Measurements from ENCODE around the gene TNNC2. TPM values are rescaled to one million over a fixed set of nuclear protein-coding genes. Genes with fewer than 3 reads are reported as not detected.

The TNNC2 gene
- 1.0 and 2.2 TPM in 2 replicates for total RNA-seq

DNA sequence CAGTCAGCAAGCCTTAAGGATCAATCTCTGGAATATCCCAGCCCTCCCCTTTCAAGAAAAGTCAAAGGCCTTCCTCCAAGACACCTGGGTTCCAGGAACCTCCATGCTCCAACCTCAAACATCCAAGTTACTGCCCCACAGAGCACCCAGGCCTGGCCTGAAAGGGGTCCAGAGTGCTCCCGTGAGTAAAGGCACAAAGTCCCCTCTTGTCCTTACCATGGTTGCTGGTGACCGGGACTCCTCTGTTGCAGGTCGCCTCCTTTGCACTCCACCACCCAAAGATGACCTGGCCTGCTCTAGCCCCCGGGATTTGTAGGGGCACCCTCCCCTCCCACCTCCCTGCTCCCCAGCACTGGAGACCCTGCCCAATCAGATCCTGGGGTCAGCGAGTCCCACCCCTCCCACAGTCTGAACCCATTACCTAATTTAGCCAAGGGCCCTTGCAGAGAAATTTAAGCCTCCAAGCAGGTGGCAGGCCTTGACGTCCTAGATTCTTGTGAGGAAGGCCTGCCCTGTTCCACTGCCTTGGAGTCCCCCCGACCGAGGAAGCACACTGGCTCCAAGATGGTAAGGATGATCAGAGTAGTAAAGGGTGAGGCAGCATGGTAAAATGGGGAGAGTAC lies at the start of gene TNNC2:
Gene TNNC2 (minus strand): TSS at position 283 of the 623 bp plus-strand sequence. CDS start 64 bp downstream, at position 219.

GRCh38 chr20:45857114-45857881 lies 30.2 kb upstream of the TNNC2 start, which contains the start of the genes ACOT8 and ZSWIM3:
TSS of gene ACOT8 (minus strand) at chr20:45857392. CDS start at chr20:45857315, 77 bp downstream.
TSS of gene ZSWIM3 (plus strand) at chr20:45857614. CDS start at chr20:45857826, 212 bp downstream.

DNA sequence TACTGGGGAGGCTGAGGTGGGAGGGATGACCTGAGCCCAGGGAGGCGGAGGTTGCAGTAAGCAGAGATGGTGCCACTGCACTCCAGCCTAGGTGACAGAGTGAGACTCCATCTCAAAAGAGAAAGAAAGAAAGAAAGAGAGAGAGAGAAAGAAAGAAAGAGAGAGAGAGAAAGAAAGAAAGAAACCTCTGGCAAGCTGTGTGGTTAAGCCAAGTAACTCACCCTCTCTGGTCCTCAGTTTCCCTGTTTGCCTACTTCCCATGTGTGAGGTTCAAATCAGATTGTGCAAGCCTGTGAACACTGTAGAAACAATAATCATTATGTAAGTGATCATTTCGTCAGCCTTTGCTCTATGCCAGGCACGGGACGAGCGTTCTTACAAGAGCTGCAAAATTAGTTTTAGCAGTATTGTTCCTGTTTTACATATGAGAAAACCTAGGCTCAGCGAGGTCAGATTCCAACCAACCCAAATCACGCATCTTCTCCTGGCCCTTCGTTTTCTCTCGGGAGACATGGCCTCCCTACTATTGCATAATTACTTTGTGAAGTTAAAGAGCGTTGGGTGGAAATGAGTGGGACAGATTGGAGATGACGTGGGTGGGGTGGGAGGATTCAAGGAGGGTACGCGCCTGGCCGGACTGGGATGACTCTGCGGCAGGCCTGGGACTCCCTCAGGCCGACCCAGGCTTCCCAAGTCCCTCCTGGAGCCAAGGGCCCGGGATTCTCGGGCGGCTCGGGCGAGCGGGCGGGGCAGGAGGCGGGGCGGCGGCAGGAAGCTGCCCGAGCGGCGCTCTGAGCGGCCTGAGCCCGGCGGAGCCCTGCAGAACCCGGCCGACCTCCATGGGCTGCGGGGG lies 6.1 kb upstream of the TNNC2 start, which contains the start of gene SNX21:
Gene SNX21 (plus strand): TSS at position 770 of the 853 bp plus-strand sequence. CDS start 121 bp downstream, outside the sequence.

GRCh38 chr20:45812157-45813005 lies 14.7 kb downstream of the TNNC2 start, which contains the start of gene UBE2C:
TSS of gene UBE2C (plus strand) at chr20:45812644. CDS start at chr20:45812696, 52 bp downstream.

Other genes with a start within 250 kb of the TNNC2 start
- gene WFDC8, start 248.0 kb downstream of the TNNC2 start, total RNA-seq, result not detected in 2 replicates
- not detected in 2 replicates for gene WFDC10A, start 197.6 kb downstream of the TNNC2 start, total RNA-seq
- gene WFDC9, start 196.0 kb downstream of the TNNC2 start, total RNA-seq, result not detected in 2 replicates
- gene WFDC11, start 157.1 kb downstream of the TNNC2 start, total RNA-seq, result not detected in 2 replicates
- gene WFDC13, start 125.3 kb downstream of the TNNC2 start, total RNA-seq, result not detected in 2 replicates
- not detected in 2 replicates for gene WFDC10B, start 122.3 kb downstream of the TNNC2 start, total RNA-seq
- not detected in 2 replicates for gene SPINT4, start 105.0 kb downstream of the TNNC2 start, total RNA-seq
- gene WFDC3, start 35.4 kb downstream of the TNNC2 start, total RNA-seq, result 0.33 and 0.58 TPM in 2 replicates
- 10.6 and 17.5 TPM in 2 replicates for gene DNTTIP1, start 35.4 kb downstream of the TNNC2 start, total RNA-seq
- 3.0 and 27.8 TPM in 2 replicates for gene UBE2C, start 14.7 kb downstream of the TNNC2 start, total RNA-seq
- gene SNX21, start 6.5 kb upstream of the TNNC2 start, total RNA-seq, result 153 and 201 TPM in 2 replicates
- gene ACOT8, start 30.1 kb upstream of the TNNC2 start, total RNA-seq, result 42.7 and 44.1 TPM in 2 replicates
- gene ZSWIM3, start 30.3 kb upstream of the TNNC2 start, total RNA-seq, result 6.8 and 9.1 TPM in 2 replicates
- gene ZSWIM1, start 53.9 kb upstream of the TNNC2 start, total RNA-seq, result 3.9 and 7.3 TPM in 2 replicates
- gene SPATA25, start 60.3 kb upstream of the TNNC2 start, total RNA-seq, result 1.5 and 3.5 TPM in 2 replicates
- 6.4 and 13.9 TPM in 2 replicates for gene NEURL2, start 63.9 kb upstream of the TNNC2 start, total RNA-seq
- gene CTSA, start 64.0 kb upstream of the TNNC2 start, total RNA-seq, result 114 and 252 TPM in 2 replicates
- gene PLTP, start 84.8 kb upstream of the TNNC2 start, total RNA-seq, result 39.0 and 162 TPM in 2 replicates
- 10.3 and 16.3 TPM in 2 replicates for gene PCIF1, start 107.4 kb upstream of the TNNC2 start, total RNA-seq
- gene ZNF335, start 144.9 kb upstream of the TNNC2 start, total RNA-seq, result 15.3 and 16.2 TPM in 2 replicates
- gene MMP9, start 181.6 kb upstream of the TNNC2 start, total RNA-seq, result not detected in 2 replicates
- 0.17 TPM in 1 of 2 replicates, not detected in the other for gene SLC12A5, start 201.9 kb upstream of the TNNC2 start, total RNA-seq